ENCODE data around the gene FITM2. TPM values are rescaled to one million over a fixed set of nuclear protein-coding genes. Genes with fewer than 3 reads are reported as not detected.
"Not testable (repeated sequence)": the region's sequence is repeated elsewhere in the genome, so short reads cannot be mapped to it uniquely, and the experiment has no call there.

FITM2 gene
- 5.0 and 6.9 TPM in 2 replicates for total RNA-seq (2014; rRNA removed; shearing (Covaris generic); ENCODE audit: low replicate concordance)

DNA sequence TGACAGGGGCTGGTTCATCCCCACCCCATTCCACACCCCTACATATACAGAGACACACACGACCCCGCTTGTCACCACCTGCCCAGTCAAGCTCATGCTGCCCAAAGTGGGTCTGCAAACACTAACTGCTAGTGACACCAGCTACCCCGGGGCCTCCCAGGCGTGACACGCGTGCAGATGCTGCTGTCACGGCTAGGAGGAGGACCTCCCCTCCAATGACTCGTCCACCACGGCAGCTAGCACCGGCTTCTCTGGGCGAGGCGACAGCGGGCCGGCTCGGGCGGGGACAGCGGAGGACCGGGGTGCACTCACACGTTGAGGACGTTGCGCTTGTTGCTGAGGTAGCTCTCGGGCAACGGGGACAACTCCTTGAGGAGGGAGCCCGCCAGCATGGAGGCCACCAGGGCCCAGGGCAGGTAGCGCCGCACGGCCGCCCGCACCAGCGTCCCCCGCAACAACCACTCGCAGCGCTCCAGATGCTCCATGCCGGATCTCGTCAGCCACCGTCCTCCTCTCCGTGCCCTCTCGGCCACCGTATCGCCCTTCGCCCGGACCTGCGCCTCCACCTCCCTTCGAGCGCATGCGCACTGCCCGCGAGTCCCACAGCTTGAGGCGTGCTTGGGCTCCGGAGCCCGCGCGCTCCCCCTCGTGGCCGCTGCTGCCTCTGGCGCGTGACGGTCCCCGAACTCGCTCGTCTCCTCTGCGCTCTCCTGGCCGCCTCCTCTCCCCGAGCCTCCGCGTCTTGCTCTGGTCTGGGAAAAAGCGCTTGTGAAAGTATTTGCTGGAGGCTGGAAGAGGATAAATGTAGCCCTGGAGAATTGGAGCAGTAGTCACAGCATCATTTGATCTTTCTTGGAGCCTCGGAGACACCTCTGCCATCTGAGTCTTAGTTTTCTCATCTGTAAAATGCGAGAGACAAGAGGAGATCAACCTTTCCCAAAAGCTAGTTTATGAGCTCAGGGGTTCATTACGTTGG, at the start of gene FITM2:
Gene FITM2, minus strand, starts transcription at position 539 of the 976 bp plus-strand sequence. Its CDS starts 54 bp downstream, at position 485.
- DNase-seq (ENCODE audit: low read depth): peak; percentile 96
- in situ Hi-C loops (cut with HindIII; ENCODE audit: low pct_unique_long_range_greater_than_20kb, low sequenced_read_pairs): no loop called here

DNA sequence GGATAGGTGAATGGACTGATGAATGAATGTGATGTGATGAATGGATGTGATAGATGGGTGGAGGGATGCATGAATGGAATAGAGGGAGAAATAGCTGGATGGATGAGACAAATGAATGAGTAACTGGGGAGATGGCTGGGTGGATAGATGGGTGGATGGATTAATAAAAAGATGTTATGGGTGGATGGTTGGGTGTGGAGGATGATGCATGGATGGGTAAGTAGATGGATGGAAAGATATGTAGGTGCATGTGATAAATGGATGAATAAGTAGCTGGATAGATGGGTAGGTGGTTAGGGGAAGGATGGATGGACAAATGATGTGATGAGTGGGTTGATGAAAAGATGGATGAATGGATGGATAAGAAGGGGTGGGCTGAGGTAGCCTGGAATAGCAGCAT, 49.2 kb upstream of the FITM2 start:
- in situ Hi-C loops (cut with HindIII; ENCODE audit: low pct_unique_long_range_greater_than_20kb, low sequenced_read_pairs): no loop called here
- no peak for DNase-seq (ENCODE audit: low read depth)

- DNase-seq (ENCODE audit: low read depth): no peak
- in situ Hi-C loops (cut with HindIII; ENCODE audit: low pct_unique_long_range_greater_than_20kb, low sequenced_read_pairs): no loop called here
Observed at GRCh38 chr20:44358776-44359175, 47.8 kb upstream of the FITM2 start.

DNA sequence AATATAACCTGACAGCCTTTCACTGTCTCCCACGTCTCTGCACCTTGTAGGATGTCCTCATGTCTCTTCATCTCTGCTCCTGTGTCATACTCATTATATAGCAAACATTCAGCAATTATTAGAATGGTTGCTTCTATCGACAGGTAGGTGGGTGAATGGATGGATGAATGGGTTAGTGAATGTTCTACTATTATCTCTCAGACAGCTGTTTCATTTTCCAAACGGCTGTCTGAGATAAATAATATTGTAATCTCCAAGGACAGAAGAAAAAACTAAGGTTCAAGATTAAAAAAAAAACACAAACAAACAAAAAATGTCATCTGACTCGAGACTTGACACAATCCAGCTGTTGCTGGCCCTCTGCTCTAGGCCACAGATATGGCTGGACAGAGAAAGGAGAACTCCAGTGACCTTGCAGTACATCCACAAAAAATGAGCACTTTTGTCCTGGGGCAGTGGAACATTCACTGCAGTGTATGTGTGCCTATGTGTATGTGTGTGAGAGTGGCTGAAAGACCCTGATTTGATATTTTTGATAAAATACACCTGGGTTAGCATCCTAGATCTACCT, 46.6 kb upstream of the FITM2 start:
- no peak for DNase-seq (ENCODE audit: low read depth)
- in situ Hi-C loops (cut with HindIII; ENCODE audit: low pct_unique_long_range_greater_than_20kb, low sequenced_read_pairs): no loop called here

DNA sequence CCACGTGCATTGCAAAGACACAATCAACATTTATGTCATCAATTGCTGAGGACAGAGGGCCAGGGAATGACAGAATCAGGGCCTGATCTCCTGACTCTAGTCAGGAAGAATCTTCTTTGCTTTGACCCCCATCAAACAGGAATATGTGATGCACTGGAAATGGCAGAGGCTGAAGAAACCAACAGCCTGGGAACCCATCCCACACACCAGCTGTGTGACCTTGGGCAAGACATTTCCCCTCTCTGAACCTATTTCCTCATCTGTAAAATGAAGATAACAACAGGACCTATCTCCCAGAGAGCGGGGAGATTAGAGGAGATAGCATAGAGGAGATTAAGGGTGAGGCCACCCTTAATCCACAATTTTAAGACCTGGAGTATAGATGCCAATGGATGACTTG, 46.0 kb upstream of the FITM2 start:
- in situ Hi-C loops (cut with HindIII; ENCODE audit: low pct_unique_long_range_greater_than_20kb, low sequenced_read_pairs): no loop called here

GRCh38 chr20:44356353-44356723, 45.3 kb upstream of the FITM2 start:
- in situ Hi-C loops (cut with HindIII; ENCODE audit: low pct_unique_long_range_greater_than_20kb, low sequenced_read_pairs): no loop called here
- no peak for DNase-seq (ENCODE audit: low read depth)

More for the DNA sequence above, 46.0 kb upstream of the FITM2 start:
- no peak for DNase-seq (ENCODE audit: low read depth)

DNA sequence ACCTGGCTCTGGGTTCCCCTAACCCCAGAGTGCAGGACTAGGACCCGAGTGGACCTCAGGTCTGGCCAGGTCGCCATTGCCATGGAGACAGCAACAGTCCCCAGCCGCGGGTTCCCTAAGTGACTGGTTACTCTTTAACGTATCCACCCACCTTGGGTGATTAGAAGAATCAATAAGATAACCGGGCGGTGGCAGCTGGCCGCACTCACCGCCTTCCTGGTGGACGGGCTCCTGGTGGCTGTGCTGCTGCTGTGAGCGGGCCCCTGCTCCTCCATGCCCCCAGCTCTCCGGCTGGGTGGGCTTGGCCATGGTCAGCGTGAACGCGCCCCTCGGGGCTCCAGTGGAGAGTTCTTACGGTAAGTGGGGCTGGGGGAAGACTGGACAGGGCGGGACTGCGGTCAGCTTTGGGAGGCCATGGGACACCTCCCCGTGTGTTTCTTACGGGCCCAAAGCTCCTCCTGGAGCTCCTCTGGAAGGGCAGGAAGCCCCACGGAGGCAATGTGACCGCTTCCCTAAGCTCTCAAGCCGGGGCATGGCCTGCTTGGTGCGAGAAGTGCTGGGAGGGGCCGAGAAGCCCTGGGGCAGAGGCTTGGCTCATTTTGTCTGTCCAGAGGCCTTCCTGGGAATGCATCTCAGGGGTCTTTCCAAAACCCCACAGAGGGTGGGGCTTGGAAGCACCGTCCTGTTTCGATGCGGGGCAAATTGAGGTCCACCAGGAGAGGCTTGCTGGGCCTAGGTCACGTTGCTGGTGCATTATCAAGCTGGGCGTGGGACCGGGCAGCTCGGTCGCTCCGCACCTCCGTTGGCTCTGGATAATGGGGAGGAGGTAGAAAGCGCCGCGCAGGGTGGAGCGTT, 44.7 kb upstream of the FITM2 start, which contains the start of gene HNF4A:
Gene HNF4A, plus strand, starts transcription at position 202 of the 855 bp plus-strand sequence. Its CDS starts 106 bp downstream, at position 308.
- no peak for DNase-seq (ENCODE audit: low read depth)
- in situ Hi-C loops (cut with HindIII; ENCODE audit: low pct_unique_long_range_greater_than_20kb, low sequenced_read_pairs): no loop called here

GRCh38 chr20:44354979-44355497, 44.0 kb upstream of the FITM2 start:
- no peak for DNase-seq (ENCODE audit: low read depth)
- in situ Hi-C loops (cut with HindIII; ENCODE audit: low pct_unique_long_range_greater_than_20kb, low sequenced_read_pairs): no loop called here

- in situ Hi-C loops (cut with HindIII; ENCODE audit: low pct_unique_long_range_greater_than_20kb, low sequenced_read_pairs): no loop called here
Observed at GRCh38 chr20:44350567-44350966, 39.6 kb upstream of the FITM2 start.

GRCh38 chr20:44349349-44349748, 38.3 kb upstream of the FITM2 start:
- in situ Hi-C loops (cut with HindIII; ENCODE audit: low pct_unique_long_range_greater_than_20kb, low sequenced_read_pairs): no loop called here
- DNase-seq (ENCODE audit: low read depth): no peak

More at GRCh38 chr20:44350567-44350966, 39.6 kb upstream of the FITM2 start:
- no peak for DNase-seq (ENCODE audit: low read depth)

GRCh38 chr20:44348168-44348659, 37.2 kb upstream of the FITM2 start:
- no peak for DNase-seq (ENCODE audit: low read depth)
- in situ Hi-C loops (cut with HindIII; ENCODE audit: low pct_unique_long_range_greater_than_20kb, low sequenced_read_pairs): no loop called here

DNA sequence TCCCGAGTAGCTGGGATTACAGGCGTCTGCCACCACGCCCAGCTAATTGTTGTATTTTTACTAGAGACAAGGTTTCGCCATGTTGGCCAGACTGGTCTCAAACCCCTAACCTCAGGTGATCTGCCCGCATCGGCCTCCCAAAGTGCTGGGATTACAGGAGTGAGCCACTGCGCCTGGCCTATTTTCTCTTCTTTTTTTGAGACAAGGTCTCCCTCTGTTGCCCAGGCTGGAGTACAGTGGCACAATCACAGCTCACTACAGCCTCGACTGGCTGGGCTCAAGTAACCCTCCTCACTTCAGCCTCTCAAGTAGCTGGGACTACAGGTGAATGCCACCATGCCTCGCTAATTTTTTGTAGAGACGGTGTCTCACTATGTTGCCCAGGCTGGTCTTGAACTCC, 34.9 kb upstream of the FITM2 start:
- DNase-seq (ENCODE audit: low read depth); in situ Hi-C loops (cut with HindIII; ENCODE audit: low pct_unique_long_range_greater_than_20kb, low sequenced_read_pairs): not testable (repeated sequence)

DNA sequence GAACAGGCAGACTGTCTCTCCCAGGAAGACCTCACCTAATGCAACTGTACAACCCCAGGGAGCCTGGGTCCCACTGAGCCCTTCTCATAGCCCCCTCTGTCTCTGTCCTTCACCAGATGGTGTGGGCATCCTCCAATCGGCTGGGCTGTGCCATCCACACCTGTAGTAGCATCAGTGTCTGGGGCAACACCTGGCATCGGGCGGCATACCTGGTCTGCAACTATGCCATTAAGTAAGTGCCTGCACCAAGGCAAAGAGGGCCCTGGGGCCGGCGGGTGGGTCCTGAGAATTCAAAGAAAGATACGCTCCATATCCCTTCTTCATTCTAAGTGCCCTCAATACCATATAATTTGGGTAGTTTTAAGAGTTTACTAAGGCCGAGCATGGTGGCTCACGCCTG, 34.1 kb upstream of the FITM2 start:
- in situ Hi-C loops (cut with HindIII; ENCODE audit: low pct_unique_long_range_greater_than_20kb, low sequenced_read_pairs): no loop called here
- no peak for DNase-seq (ENCODE audit: low read depth)

GRCh38 chr20:44344723-44345122, 33.7 kb upstream of the FITM2 start:
- no peak for DNase-seq (ENCODE audit: low read depth)
- in situ Hi-C loops (cut with HindIII; ENCODE audit: low pct_unique_long_range_greater_than_20kb, low sequenced_read_pairs): no loop called here

DNA sequence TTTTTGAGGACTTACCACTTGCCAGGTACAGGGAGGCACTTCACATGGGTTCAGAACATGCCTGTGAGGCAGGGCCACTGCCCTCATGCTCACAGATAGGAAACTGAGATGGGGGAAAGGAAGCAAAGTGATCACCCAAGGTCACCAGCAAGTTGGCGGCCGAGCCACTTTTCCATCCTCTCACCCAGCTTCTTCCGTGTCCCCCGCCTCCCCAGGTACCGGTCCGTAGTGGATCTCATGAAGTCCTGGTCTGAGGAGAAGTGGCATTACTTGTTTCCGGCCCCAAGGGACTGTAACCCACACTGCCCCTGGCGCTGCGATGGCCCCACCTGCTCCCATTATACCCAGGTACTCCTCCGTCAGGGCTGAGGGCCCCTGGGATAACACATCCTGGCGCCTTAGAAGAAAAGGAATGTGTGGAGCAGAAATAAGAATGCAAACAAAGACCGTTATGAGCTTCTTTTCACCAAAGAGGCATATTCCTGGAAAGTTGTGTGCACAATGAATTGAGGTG, 32.2 kb upstream of the FITM2 start:
- DNase-seq (ENCODE audit: low read depth): no peak
- in situ Hi-C loops (cut with HindIII; ENCODE audit: low pct_unique_long_range_greater_than_20kb, low sequenced_read_pairs): no loop called here

DNA sequence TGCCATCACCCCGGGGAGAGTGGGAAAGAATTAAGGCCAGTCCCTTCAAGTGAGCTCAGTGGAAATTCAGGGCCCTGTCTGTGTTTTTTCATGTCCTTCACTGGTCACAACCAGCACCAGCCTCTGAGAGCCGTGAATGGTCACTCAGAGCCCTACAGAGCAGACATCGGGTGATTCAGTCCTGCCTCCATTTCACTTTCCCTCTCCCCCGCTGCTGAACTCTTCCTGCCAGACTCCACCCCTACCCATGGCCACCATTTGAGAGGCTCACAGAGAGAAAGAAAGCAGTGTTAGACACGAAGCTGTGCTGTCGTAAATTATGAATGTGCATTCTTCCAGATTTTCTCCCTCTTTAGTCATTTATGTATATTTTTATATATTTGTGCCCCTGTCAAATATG, 31.2 kb upstream of the FITM2 start:
- no peak for DNase-seq (ENCODE audit: low read depth)
- in situ Hi-C loops (cut with HindIII; ENCODE audit: low pct_unique_long_range_greater_than_20kb, low sequenced_read_pairs): no loop called here

DNA sequence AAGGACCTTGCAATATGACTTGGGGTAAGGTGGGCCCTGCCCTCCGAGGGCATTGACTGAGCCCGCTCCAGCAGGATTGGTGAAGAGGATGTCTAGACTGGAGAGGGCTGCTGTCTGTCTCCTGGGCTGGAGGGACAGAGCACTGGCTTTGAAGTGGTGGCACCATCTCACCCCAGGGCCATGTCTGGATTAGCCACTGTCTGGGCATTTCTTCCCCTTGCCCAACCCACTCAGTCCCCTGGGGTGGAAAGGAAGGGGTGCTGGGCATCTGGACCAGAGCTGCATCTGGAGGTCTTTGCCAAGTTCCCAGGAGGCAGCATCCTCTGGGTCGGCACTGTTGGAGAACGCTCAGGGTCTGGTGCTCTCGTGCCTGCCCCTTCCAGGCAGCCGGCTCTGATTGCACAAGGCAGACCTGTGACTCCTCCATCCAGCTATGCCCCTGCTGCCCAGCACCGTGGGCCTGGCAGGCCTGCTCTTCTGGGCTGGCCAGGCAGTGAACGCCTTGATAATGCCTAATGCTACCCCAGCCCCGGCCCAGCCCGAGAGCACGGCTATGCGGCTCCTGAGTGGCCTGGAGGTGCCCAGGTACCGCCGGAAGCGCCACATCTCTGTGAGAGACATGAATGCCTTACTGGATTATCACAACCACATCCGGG, 25.9 kb upstream of the FITM2 start, which contains the start of gene R3HDML:
Gene R3HDML, plus strand, starts transcription at position 319 of the 656 bp plus-strand sequence. Its CDS starts 115 bp downstream, at position 434.
- no peak for DNase-seq (ENCODE audit: low read depth)
- in situ Hi-C loops (cut with HindIII; ENCODE audit: low pct_unique_long_range_greater_than_20kb, low sequenced_read_pairs): no loop called here

Measured in Caki2 (cell line).